Inflammatory macrophage (primary cell): ENCODE measurements around the gene ETFA.

Experiments
- DNase-seq, 2 donors: peaks; one replicate each; pipeline ENCODE4 v3.0.0-alpha.2; 2020 to 2022

Gene ETFA

DNA sequence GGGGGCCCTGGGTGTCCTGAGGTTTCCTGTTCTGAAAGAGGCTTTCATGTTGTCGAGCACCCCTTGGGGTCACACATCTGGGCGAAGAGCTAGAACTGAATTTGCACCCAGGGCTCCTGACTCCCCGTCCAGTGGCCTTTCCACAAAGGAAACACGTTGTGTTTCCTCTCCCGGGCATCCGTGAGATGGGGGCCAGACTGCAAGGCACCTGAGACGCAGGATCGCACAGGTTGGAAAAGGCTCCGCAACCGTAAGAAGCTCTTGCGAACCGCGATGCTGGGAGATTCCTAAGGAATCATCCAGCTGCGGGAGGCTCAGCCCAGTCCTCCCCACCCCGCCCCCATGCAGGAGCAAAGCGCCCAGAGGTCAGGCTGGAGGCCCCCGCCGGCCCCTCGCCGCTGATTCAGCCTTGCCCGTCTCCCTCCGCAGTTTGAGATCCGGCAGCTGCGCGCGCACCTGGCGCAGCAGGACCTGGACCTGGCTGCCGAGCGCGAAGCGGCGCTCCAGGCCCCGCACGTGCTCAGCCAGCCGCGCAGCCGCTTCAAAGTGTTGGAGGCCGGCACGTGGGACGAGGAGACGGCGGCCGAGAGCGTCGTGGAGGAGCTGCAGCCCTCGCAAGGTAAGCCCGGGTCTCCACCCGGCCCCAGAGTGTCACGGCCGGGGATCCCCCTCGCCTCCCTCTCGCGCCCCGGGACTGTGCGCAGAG lies 119.6 kb downstream of the ETFA start:
- no peak for DNase-seq

DNA sequence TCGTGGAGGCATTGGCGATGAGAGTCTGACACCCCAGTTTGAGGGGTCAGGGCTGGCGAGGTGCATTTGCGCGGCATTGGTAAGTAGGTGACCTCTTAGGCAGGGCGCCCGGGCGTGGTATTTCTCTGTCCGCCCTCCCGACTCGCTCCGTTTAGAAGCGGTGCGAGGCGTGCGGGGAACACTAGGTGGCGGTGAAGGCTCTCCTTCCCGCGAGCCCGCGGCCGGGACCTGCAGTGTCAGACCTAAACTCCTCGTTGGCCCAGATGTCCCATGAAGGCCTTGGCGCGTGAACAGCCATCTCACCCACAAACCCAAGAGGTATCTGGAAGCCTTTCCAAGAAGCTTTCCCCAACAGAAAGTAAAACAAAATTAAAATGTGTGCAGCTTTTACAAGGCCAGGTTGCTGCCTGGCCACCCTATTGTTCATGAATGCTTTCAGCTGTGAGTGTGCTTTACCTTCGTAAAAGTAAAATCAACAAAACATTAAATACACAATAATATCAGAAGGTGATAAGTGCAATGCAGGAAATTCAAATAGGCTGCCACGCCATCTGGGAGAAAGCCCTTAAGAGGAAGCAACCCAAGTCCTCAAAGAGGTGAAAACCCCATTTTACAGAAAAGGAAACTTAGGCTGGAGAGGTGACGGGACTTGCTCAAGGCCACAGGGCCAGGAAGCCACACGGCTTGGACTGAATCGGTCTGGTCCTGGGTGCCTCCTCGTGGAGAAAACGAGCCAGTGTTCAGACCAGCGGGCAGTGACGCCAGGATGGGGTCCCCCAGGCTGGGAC lies 120.3 kb downstream of the ETFA start:
- peak; percentile 68 to 70 for DNase-seq

GRCh38 chr15:76190070-76190564 lies 121.2 kb downstream of the ETFA start:
- DNase-seq: peak in 1 of 2 donors; percentile 17

- DNase-seq: no peak
These were observed 122.2 kb downstream of the ETFA start for GRCh38 chr15:76189106-76189505.

GRCh38 chr15:76187163-76187562 lies 124.1 kb downstream of the ETFA start:
- no peak for DNase-seq

- DNase-seq: peak; percentile 37 to 49
These were observed 125.6 kb downstream of the ETFA start for GRCh38 chr15:76185716-76186115.

GRCh38 chr15:76184650-76185035 lies 126.6 kb downstream of the ETFA start:
- DNase-seq: no peak

GRCh38 chr15:76183930-76184649 lies 127.2 kb downstream of the ETFA start:
- no peak for DNase-seq

DNA sequence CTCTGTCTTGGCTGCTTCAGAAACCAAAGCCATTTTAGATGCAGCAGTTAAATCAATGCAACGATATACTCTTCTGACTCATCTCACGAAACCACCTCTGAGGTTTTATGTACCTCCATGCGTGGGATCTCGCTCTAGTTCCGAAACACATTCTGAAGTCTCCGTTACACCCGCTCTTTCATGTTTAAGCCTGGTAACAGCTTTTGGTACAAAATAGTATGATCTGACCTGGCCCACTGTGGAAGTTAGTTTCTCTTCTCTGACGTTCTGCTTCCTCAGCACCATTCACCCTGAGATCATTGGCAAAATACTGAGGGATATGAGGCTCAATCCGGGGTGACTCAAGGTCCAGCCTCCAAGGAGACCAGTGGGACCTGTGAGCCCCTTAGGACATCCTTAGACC lies 129.6 kb downstream of the ETFA start:
- no peak for DNase-seq

DNA sequence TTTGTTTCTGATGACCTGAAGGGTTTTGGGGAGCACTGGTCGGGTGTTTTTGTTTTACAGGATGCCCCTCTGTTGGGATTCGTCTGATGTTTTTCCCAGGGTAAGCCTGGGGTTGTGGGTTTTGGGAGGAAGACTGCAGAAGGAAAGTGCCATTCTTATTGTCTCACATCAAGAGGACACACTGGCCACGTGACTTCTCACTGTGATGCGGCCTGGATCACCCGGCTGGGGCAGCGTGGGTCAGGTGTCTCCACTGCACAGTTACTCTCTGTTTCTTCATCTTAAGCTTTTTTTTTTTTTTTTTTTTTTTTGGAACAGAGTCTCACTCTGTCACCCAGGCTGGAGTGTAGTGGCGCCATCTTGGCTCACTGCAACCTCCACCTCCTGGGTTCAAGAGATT lies 130.9 kb downstream of the ETFA start:
- no peak for DNase-seq

GRCh38 chr15:76179023-76179422 lies 132.2 kb downstream of the ETFA start:
- no peak for DNase-seq

DNA sequence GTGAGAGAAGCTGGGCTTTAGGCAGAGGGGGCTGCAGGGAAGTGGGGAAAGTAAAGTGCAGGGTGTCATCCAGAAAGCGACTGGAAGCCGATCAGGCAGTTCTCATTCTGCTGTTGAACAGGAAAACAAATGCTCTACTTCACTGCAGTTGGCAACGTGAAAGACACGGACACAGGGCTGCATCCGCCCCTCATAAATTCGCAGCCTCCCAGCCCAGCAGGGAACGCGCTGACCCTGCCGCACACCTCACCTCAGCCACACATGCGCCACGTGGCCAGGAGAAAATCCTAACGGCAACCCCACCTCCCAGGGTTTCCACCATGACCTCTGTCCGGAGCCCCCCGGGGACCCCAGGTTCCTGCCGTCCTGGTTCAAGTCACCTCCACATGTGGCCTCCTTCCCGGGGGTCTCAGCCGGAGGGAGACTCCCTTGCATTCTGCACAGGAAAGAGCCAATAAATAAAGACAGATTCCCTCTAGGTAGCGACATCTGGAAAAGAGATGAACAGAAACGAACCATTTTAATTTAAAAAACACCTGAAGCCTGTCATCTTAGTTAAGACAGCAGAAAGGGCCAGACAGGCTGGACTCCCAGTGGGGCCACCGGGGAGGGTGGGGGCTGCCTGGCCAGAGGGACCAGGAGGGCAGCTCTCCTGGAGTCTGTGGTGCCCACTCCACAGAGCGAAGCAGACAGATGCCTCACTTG lies 132.8 kb downstream of the ETFA start:
- no peak for DNase-seq

DNA sequence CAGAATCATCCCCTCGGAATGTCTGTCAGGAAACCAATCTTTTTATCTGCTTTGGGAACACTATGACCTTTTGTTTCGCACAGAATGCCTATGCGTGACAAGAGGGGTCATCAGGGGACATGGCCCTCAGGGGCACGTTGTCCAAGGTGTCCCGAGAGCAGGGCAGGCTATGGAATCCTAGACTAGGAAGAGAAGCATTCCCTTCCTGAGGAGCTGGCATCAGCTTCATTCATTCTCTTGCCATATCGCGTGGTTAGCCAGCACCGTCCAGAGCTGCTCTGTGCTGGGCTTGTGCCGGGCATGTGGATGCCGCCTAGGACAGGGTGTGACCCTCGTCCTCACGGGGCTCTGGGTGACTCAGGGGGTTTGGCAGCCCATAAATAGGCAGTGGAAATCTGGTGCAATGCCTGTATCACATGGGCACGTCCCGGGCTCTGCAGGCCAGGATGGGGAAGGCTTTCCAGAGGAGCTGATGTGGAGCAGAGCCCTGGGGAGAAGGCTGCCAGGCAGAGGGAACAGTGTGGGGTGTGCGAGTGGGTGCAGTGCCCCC lies 133.7 kb downstream of the ETFA start:
- DNase-seq: no peak

DNA sequence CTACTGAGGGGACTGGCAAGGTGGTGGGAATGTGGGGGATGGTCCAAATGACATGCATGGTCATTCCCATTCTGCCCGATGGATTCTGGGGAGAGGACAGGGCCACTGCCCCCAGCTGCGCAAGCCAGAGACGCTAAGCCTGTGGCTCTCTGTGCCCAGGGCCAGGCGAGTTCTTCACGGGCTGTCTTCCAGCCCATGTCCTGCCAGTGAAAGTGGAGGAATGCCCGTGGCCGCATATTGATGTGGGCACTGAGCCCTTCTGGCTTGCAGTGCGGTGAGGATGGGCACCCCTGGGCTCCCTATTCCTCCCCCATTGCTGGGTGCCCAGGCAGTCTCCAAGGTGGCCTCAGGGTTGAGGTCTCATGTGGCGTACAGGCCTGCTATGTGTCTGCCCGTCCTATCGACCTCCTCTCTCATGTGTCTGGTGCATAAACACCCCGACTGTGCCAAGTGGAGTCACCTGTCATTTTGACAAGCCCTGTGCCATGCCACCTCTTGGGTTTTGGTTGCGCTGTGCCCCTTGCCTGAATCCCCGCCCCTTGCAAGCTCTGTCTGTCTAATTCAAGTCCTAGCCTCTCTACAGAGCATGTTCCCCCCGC lies 134.7 kb downstream of the ETFA start:
- no peak for DNase-seq

- DNase-seq: no peak
These were observed 135.2 kb downstream of the ETFA start for GRCh38 chr15:76176059-76176458.

GRCh38 chr15:76175442-76175841 lies 135.8 kb downstream of the ETFA start:
- no peak for DNase-seq

DNA sequence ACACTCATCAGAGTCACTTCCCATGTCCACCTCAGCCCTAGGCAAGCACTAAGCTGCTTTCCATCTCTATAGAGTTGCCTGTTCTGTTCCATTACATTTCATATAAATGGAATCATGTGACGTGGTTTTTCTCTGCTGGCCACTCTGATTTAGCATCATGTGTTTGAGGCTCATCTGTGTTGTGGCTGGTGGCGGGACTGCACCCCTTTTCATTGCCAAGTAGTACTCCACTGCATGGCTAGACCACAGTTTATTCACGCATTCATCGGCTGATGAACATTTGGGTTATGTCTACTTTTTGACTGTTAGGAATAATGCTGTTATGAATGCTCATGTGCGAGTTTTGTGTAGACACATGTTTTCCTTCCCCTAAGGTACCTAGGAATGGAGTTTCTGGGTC lies 136.6 kb downstream of the ETFA start:
- DNase-seq: no peak

DNA sequence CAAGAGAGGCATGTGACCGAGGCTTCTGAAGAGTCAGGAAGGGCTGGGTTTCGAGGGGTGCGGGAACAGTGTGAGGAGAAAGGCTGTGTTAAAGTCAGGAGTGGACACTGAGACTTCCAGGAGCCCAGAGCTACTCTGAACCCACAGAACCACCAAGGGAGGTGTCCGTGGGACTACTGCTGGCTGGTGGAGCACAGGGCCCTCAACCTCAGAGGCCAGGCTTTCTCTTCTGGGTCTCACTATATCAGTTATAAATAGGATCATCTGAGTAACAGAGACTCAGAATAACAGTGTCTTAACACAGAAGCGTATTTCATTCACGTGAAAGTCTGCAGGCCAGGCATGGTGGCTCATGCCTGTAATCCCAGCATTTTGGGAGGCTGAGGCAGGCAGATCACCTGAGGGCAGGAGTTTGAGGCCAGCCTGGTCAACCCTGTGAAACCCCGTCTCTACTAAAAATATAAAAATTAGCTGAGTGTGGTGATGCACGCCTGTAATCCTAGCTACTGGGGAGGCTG lies 137.9 kb downstream of the ETFA start:
- no peak for DNase-seq

GRCh38 chr15:76172782-76173181 lies 138.5 kb downstream of the ETFA start:
- no peak for DNase-seq

- DNase-seq: peak; percentile 66 to 79
These were observed 141.1 kb downstream of the ETFA start for GRCh38 chr15:76169911-76170800.

DNA sequence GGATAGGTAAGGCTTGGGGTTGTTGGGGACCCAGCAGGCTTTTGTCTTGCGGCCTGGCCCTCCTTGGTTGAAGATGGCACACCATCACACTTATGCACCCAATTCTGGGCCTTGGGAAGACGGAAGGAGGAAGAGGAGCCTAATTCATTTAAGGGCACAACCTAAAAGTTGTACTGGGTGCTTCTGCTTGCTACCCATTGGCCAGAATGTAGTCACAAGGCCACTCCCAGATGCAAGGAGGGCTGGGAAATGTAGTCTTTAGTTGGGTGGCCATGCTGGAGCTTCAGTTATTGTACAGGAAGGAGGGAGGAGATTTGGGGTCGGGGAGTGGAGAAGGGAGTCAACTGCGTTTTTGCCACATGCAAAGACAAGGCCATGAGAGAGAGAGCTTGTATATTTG lies 142.3 kb downstream of the ETFA start:
- DNase-seq: peak; percentile 66 to 74
